ENCODE data around the gene AMIGO2. TPM values are rescaled to one million over a fixed set of nuclear protein-coding genes. Genes with fewer than 3 reads are reported as not detected.

AMIGO2 gene
- total RNA-seq, 1 experiment from 2014 or later: 6.5 TPM

DNA sequence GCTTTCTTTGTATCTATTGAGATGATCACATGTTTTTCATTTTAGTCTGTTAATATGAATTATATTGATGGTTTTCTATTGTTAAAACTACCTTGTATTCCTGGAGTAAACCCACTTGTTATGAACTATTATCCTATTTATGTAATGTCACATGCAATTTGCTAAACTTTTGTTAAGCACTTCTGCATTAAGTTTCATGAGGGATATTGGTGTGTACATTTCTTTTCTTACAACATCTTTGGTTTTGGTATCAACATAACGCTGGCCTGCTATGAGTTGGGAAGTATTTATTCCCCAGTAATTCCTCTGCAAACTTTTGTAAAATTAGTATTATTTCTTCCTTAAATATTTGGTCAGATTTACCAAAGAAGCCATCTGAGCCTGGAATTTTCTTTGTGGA, 46.5 kb upstream of the AMIGO2 start:
- H3K27me3 Mint-ChIP-seq (ENCODE audit: low read depth): no peaks in the 10 kb centered on the region
- DNase-seq (ENCODE audit: low spot score) (no peak), ATAC-seq (no peak)
- no peak overlapping the region for H3K4me3 Mint-ChIP-seq
- no peaks in the 10 kb centered on the region for H3K9me3 Mint-ChIP-seq
- TF ChIP-seq NR1H2 (CRISPR knock-in tag; IDR thresholded peaks at IDR 0.05) (no peak), NR3C1 (CRISPR knock-in tag; conservative IDR thresholded peaks at IDR 0.05; ENCODE audit: low read depth) (no peak), NR2C2 (CRISPR knock-in tag; IDR thresholded peaks at IDR 0.05) (no peak), NFYB (CRISPR knock-in tag; conservative IDR thresholded peaks at IDR 0.05; ENCODE audit: low read depth) (no peak), NFE2L1 (CRISPR knock-in tag; IDR thresholded peaks at IDR 0.05) (no peak), FOXJ3 (CRISPR knock-in tag; IDR thresholded peaks at IDR 0.05; ENCODE audit: borderline replicate concordance) (no peak), RORB (CRISPR knock-in tag; IDR thresholded peaks at IDR 0.05) (no peak)
- TF ChIP-seq, protein P1, sequence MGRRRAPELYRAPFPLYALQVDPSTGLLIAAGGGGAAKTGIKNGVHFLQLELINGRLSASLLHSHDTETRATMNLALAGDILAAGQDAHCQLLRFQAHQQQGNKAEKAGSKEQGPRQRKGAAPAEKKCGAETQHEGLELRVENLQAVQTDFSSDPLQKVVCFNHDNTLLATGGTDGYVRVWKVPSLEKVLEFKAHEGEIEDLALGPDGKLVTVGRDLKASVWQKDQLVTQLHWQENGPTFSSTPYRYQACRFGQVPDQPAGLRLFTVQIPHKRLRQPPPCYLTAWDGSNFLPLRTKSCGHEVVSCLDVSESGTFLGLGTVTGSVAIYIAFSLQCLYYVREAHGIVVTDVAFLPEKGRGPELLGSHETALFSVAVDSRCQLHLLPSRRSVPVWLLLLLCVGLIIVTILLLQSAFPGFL (CRISPR knock-in tag; IDR thresholded peaks at IDR 0.05; ENCODE audit: borderline replicate concordance): no peak
- TF ChIP-seq, protein P2, sequence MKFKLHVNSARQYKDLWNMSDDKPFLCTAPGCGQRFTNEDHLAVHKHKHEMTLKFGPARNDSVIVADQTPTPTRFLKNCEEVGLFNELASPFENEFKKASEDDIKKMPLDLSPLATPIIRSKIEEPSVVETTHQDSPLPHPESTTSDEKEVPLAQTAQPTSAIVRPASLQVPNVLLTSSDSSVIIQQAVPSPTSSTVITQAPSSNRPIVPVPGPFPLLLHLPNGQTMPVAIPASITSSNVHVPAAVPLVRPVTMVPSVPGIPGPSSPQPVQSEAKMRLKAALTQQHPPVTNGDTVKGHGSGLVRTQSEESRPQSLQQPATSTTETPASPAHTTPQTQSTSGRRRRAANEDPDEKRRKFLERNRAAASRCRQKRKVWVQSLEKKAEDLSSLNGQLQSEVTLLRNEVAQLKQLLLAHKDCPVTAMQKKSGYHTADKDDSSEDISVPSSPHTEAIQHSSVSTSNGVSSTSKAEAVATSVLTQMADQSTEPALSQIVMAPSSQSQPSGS (CRISPR knock-in tag; IDR thresholded peaks at IDR 0.05; ENCODE audit: borderline replicate concordance, low read depth): no peak
- TF ChIP-seq, protein P3, sequence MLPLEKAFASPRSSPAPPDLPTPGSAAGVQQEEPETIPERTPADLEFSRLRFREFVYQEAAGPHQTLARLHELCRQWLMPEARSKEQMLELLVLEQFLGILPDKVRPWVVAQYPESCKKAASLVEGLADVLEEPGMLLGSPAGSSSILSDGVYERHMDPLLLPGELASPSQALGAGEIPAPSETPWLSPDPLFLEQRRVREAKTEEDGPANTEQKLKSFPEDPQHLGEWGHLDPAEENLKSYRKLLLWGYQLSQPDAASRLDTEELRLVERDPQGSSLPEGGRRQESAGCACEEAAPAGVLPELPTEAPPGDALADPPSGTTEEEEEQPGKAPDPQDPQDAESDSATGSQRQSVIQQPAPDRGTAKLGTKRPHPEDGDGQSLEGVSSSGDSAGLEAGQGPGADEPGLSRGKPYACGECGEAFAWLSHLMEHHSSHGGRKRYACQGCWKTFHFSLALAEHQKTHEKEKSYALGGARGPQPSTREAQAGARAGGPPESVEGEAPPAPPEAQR (CRISPR knock-in tag; IDR thresholded peaks at IDR 0.05): no peak
- TF ChIP-seq, protein P4, sequence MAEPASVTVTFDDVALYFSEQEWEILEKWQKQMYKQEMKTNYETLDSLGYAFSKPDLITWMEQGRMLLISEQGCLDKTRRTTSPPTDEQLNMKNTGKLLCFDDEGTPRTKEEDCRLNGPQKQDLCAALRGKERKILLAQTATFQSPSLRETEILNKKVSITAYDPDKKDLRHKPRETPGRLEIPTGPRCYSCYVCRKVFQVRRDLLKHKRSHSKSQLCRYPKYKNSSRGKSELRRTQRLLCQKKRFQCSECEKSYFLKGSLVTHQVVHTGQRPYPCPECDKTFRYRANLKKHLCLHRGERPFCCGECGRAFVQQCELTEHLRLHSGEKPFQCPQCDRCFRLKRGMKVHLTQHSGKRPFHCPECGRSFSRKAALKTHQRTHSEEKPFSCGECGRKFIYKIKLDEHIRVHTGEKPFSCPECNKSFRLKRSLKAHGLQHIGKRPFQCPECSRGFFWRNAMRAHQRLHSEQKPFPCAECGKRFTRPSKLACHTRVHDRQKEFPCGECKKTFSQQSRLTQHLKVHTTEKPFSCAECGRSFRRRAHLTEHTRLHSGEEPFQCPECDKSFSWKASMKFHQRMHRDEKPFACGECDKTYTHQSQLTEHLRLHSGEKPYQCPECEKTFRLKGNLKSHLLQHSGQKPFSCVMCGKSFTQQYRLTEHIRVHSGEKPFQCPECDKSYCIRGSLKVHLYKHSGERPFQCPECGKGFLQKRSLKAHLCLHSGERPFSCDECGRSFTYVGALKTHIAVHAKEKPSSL (CRISPR knock-in tag; conservative IDR thresholded peaks at IDR 0.05): no peak
- ChIA-PET POLR2A (no interaction called here), CTCF (no interaction called here)
- H3K4me1 Mint-ChIP-seq: no peaks in the 10 kb centered on the region
- no peaks in the 10 kb centered on the region for H3K36me3 Mint-ChIP-seq
- no peak overlapping the region for H3K27ac Mint-ChIP-seq

DNA sequence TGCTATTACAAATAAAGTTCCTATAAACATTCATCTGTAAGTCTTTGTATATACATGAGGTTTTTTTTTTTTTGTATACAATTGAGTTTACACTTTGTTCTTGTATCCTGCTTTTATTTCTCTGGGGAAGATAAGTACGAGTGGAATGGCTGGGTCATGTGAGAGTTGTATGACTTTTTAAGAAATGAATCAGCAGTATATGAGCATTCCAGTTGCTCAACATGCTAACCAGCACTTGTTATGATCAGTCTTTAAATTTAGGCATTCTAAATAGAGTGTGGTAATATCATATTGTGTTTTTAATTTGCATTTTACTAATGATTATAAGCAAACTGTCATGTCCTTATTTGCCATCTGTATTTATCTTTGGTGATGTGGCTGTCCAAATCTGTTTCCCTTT, 44.7 kb upstream of the AMIGO2 start:
- TF ChIP-seq IRF2 (CRISPR knock-in tag; IDR thresholded peaks at IDR 0.05; ENCODE audit: borderline replicate concordance, low read depth) (no peak), TP53 (CRISPR knock-in tag; IDR thresholded peaks at IDR 0.05) (no peak), RORB (CRISPR knock-in tag; IDR thresholded peaks at IDR 0.05) (no peak), CBFB (CRISPR knock-in tag; IDR thresholded peaks at IDR 0.05; ENCODE audit: low read depth) (no peak)
- TF ChIP-seq, protein P5, sequence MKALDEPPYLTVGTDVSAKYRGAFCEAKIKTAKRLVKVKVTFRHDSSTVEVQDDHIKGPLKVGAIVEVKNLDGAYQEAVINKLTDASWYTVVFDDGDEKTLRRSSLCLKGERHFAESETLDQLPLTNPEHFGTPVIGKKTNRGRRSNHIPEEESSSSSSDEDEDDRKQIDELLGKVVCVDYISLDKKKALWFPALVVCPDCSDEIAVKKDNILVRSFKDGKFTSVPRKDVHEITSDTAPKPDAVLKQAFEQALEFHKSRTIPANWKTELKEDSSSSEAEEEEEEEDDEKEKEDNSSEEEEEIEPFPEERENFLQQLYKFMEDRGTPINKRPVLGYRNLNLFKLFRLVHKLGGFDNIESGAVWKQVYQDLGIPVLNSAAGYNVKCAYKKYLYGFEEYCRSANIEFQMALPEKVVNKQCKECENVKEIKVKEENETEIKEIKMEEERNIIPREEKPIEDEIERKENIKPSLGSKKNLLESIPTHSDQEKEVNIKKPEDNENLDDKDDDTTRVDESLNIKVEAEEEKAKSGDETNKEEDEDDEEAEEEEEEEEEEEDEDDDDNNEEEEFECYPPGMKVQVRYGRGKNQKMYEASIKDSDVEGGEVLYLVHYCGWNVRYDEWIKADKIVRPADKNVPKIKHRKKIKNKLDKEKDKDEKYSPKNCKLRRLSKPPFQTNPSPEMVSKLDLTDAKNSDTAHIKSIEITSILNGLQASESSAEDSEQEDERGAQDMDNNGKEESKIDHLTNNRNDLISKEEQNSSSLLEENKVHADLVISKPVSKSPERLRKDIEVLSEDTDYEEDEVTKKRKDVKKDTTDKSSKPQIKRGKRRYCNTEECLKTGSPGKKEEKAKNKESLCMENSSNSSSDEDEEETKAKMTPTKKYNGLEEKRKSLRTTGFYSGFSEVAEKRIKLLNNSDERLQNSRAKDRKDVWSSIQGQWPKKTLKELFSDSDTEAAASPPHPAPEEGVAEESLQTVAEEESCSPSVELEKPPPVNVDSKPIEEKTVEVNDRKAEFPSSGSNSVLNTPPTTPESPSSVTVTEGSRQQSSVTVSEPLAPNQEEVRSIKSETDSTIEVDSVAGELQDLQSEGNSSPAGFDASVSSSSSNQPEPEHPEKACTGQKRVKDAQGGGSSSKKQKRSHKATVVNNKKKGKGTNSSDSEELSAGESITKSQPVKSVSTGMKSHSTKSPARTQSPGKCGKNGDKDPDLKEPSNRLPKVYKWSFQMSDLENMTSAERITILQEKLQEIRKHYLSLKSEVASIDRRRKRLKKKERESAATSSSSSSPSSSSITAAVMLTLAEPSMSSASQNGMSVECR (CRISPR knock-in tag; IDR thresholded peaks at IDR 0.05; ENCODE audit: borderline replicate concordance): no peak
- H3K4me1 Mint-ChIP-seq: no peaks in the 10 kb centered on the region

More for the DNA sequence above, 44.7 kb upstream of the AMIGO2 start:
- H3K27ac Mint-ChIP-seq: no peak overlapping the region
- no peak overlapping the region for H3K4me3 Mint-ChIP-seq
- DNase-seq (ENCODE audit: low spot score) (no peak), ATAC-seq (no peak)
- no peaks in the 10 kb centered on the region for H3K27me3 Mint-ChIP-seq (ENCODE audit: low read depth)
- ChIA-PET POLR2A (no interaction called here), CTCF (no interaction called here)
- no peaks in the 10 kb centered on the region for H3K36me3 Mint-ChIP-seq
- no peaks in the 10 kb centered on the region for H3K9me3 Mint-ChIP-seq
